Muscle layer of duodenum (tissue), 2 donors: ENCODE data around the gene CETP.

ENCODE experiments used
- H3K27ac ChIP-seq: one replicate; pipeline ENCODE4 v1.7.0; 2013; ENCODE audit warnings: mild to moderate bottlenecking, low read length
- H3K27me3 ChIP-seq: one replicate; pipeline ENCODE4 v1.7.0; 2013; ENCODE audit warnings: low read depth, mild to moderate bottlenecking, control low read depth, low read length
- H3K36me3 ChIP-seq, 2 donors: one replicate each; pipeline ENCODE4 v1.7.0; 2013; ENCODE audit warnings: low read length in 2 of 2, control low read depth in 1 of 2, mild to moderate bottlenecking in 1 of 2; ENCODE audit not compliant: insufficient read depth in 2 of 2, control insufficient read depth in 1 of 2
- H3K4me1 ChIP-seq, 2 donors: one replicate each; pipeline ENCODE4 v1.7.0; 2013; ENCODE audit warnings: low read length in 2 of 2, mild to moderate bottlenecking in 2 of 2, control low read depth in 1 of 2, moderate library complexity in 1 of 2; ENCODE audit not compliant: insufficient read depth in 2 of 2, control insufficient read depth in 1 of 2
- H3K4me3 ChIP-seq, 2 donors: one replicate each; pipeline ENCODE4 v1.7.0; 2013; ENCODE audit warnings: low read length in 2 of 2, low read depth in 1 of 2, mild to moderate bottlenecking in 1 of 2
- H3K9me3 ChIP-seq, 2 donors: one replicate each; pipeline ENCODE4 v1.7.0; 2013; ENCODE audit warnings: low read length in 2 of 2, control low read depth in 1 of 2, mild to moderate bottlenecking in 1 of 2; ENCODE audit not compliant: control insufficient read depth in 1 of 2
- donor health status: healthy.

The CETP gene

DNA sequence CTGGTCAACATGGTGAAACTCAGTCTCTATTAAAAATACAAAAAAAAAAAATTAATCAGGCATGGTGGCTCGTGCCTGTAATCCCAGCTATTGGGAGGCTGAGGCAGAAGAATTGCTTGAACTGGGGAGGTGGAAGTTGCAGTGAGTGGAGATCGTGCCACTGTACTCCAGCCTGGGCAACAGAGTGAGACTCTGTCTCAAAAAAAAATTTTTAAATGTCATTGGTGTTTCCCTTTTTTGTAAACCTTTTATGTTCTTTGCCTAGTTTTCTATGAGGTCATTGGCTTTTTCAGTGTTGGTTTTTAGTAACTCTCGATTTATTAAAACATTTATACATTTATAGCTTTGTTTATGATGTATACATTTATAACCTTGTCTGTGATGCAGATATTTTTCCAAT is 45.8 kb downstream of the CETP start:
- Histone ChIP-seq H3K9me3 (no peaks in the 10 kb centered on the region), H3K4me3 (no peak overlapping the region), H3K36me3 (peaks cover 0 to 7% of the 10 kb centered on the region in 2 donors), H3K27me3 (no peaks in the 10 kb centered on the region), H3K27ac (no peak overlapping the region), H3K4me1 (no peaks in the 10 kb centered on the region)

DNA sequence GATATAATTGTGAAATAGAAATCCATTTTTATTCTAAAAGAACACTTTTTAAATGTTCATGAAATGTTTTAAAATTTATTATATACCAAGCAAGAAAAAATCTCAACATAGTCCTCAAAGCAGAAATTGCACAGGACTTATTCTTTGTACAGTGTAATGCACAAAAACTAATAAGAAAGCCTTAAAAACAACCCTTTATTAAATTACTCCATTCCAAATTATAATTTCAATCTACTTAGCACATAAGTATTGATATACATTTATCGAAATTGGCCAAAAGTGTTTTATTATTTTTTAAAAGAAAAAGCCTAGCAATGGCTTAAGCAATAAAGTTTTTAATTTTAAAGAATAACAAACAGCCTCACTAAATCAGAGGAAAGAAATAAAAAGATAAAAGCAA is 46.7 kb downstream of the CETP start:
- Histone ChIP-seq H3K4me3 (no peak overlapping the region), H3K27me3 (no peaks in the 10 kb centered on the region), H3K9me3 (no peaks in the 10 kb centered on the region), H3K27ac (no peak overlapping the region), H3K36me3 (peaks cover 0 to 7% of the 10 kb centered on the region in 2 donors), H3K4me1 (no peaks in the 10 kb centered on the region)

DNA sequence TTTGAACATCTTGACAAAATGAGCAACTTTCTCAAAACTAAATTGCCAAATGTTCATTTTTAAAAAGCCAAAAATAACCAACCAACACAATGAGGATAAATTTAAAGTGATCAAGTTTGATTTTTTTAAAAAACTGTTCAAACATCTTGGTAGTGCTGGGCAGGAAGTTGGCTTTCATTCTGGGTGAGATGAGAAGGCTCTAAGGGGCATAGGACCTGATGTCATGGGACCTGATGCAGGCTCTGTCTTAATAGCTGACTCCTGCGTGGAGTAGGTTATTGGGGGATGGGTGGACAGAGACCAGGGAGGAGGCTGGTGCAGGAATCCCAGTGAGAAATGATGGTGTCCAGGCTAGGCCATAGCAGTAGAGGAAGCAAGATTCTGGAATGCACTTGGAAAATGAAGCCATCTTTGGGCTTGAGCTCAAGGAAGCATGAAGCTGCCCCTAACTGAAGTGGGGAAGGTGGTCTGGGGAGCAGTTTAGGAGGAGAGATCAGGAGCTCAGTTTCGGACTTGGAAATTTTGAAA is 48.0 kb downstream of the CETP start:
- Histone ChIP-seq H3K9me3 (no peaks in the 10 kb centered on the region), H3K4me1 (no peaks in the 10 kb centered on the region)

DNA sequence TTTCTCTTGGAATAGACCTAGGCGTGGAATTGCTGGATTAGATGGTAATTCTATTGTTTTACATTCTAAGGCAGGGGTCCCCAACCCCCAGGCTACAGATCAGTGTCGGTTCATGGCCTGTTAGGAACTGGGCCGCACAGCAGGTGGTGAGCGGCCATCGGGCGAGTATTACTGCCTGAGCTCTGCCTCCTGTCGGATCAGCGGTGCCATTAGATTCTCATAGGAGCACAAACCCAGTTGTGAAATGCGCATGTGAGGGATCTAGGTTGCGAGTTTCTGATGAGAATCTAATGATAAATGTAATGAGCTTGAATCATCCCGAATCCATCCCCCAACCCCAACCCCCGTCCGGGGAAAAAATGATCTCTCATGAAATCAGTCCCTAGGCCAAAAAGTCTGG is 50.6 kb downstream of the CETP start:
- Histone ChIP-seq H3K36me3 (peaks cover 2 to 5% of the 10 kb centered on the region in 2 donors), H3K27me3 (no peaks in the 10 kb centered on the region), H3K4me3 (no peak overlapping the region), H3K4me1 (no peaks in the 10 kb centered on the region), H3K27ac (no peak overlapping the region), H3K9me3 (no peaks in the 10 kb centered on the region)

More for the DNA sequence above, 48.0 kb downstream of the CETP start:
- Histone ChIP-seq H3K4me3 (no peak overlapping the region), H3K27ac (no peak overlapping the region), H3K27me3 (no peaks in the 10 kb centered on the region), H3K36me3 (peaks cover 0 to 2% of the 10 kb centered on the region in 2 donors)

DNA sequence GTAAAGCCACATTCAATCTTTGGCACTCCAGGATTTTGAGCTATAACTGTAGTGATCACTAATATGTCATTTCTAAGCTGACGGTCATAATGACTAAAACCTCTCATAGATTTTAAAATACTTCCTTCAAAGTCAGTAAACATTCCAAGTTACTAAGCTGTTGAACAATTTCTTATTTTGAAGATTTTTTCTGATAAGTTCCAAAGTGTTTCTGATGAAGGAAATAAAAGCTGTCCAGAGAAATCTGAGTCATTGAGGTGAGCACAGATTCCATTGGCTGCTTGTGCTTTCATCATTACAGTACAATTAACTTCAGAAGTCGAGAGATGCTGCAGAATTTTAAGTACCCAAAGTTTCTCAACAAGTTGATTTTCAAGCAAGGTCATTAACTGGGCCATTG is 51.5 kb downstream of the CETP start:
- Histone ChIP-seq H3K4me3 (no peak overlapping the region), H3K27me3 (no peaks in the 10 kb centered on the region), H3K9me3 (no peaks in the 10 kb centered on the region), H3K27ac (no peak overlapping the region), H3K4me1 (no peaks in the 10 kb centered on the region), H3K36me3 (peaks cover 10 to 13% of the 10 kb centered on the region in 2 donors)

DNA sequence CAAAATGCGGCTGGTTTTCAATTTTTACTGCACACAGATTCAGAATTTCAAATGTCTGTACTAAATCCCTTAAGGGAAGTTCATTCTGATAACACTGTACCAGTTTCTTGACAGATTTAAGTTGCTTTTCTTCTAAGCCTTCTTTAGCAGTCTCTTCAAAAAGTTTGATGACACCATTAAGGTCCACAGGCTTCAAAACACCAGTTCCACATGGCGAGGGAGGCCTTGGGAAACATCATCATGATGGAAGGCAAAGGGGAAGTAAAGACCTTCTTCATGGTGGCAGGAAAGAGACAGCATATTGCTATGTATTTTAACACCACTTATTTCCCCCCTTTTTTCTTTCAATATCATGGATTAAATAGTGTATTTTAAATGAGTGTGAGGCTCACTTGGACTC is 52.2 kb downstream of the CETP start:
- H3K4me1 ChIP-seq = no peaks in the 10 kb centered on the region
- H3K36me3 ChIP-seq = peaks cover 14 to 17% of the 10 kb centered on the region in 2 donors
- H3K9me3 ChIP-seq = no peaks in the 10 kb centered on the region
- no peak overlapping the region for H3K4me3 ChIP-seq
- peak overlapping the region; percentile 10 for H3K27ac ChIP-seq
- H3K27me3 ChIP-seq = no peaks in the 10 kb centered on the region

DNA sequence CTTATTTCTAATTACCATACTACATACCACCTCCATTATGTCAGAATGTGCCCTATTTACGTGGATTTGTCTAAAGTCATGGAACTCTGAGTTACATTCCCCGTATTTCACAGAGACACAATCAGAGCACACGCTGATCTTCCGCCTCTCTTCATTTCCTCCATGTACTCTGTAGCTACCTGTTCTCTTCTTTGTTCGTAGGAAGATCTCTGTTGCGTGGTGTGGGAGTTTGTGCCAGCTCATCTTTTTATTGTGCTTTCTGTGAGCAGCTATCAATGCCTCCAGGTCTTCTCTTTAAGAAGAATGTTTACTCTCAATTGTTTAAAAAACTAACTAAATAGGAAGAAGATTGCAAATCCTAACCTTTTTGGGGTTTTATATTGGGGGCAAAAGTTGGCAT is 54.6 kb downstream of the CETP start:
- Histone ChIP-seq H3K36me3 (peaks cover 30 to 34% of the 10 kb centered on the region in 2 donors), H3K27ac (no peak overlapping the region), H3K27me3 (no peaks in the 10 kb centered on the region), H3K4me1 (no peaks in the 10 kb centered on the region), H3K4me3 (no peak overlapping the region), H3K9me3 (no peaks in the 10 kb centered on the region)

DNA sequence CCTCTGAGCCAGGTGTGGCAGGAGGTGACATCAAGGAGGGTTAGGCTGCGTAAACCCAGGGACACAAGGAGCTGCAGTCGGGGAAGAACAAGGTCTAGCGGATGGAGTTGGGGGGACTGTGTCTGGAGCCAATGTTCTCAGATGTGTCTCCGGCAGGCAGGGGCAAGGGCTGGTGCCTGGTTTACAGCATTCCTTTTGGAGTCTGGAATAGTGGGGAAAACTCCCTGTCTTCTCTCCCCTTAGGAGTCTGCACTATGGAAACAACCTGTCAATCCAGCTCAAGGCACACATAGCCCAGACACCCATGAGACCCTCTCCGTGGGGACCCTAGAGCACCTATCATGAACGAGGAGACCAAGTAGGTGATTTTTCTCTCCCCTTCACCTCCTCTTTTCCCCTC is 55.1 kb downstream of the CETP start:
- Histone ChIP-seq H3K4me1 (no peaks in the 10 kb centered on the region), H3K9me3 (no peaks in the 10 kb centered on the region), H3K27ac (no peak overlapping the region), H3K4me3 (no peak overlapping the region), H3K27me3 (no peaks in the 10 kb centered on the region), H3K36me3 (peaks cover 36 to 39% of the 10 kb centered on the region in 2 donors)

DNA sequence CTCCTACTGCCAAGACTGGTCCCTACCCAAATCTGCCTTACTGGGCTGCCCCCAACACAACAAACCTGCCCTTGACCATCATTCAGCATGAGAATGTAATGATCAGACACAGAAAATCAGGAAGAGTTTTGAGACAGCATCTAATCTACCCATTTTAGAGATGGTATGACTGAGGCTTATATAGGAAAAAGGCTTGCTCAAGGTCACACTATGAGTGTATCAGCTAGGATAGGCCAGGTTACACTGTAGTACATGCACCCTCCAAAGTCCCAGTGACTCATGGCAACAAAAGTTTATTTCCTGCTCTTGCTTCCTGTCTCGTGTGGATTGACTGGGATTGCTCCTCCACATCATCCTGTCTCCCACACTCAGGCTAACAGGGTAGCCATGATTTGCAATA is 55.5 kb downstream of the CETP start:
- no peaks in the 10 kb centered on the region for H3K27me3 ChIP-seq
- H3K4me3 ChIP-seq = no peak overlapping the region
- H3K36me3 ChIP-seq = peaks cover 39 to 43% of the 10 kb centered on the region in 2 donors
- no peak overlapping the region for H3K27ac ChIP-seq
- no peaks in the 10 kb centered on the region for H3K9me3 ChIP-seq
- no peaks in the 10 kb centered on the region for H3K4me1 ChIP-seq

DNA sequence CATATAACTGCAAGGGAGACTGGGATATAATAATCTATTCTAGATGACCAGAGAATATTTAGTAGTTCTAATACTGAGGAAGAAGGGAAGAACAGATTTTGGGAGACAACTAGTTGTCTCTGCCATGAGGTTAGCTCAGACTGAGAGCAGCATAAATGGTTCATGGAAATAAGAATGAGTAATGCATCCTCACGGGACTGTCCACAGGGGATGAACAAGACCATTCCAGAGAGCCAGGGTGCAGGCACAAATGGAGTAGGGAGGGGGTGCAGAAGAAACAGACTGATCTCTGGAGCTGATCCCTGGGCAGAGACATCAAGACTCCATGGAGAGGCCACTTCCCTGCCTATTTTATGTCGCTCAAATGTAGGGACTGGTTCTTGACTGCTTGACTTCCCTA is 58.0 kb downstream of the CETP start:
- no peak overlapping the region for H3K27ac ChIP-seq
- no peaks in the 10 kb centered on the region for H3K4me1 ChIP-seq
- H3K27me3 ChIP-seq = no peaks in the 10 kb centered on the region
- peaks cover 39 to 56% of the 10 kb centered on the region in 2 donors for H3K36me3 ChIP-seq
- no peaks in the 10 kb centered on the region for H3K9me3 ChIP-seq
- no peak overlapping the region for H3K4me3 ChIP-seq

DNA sequence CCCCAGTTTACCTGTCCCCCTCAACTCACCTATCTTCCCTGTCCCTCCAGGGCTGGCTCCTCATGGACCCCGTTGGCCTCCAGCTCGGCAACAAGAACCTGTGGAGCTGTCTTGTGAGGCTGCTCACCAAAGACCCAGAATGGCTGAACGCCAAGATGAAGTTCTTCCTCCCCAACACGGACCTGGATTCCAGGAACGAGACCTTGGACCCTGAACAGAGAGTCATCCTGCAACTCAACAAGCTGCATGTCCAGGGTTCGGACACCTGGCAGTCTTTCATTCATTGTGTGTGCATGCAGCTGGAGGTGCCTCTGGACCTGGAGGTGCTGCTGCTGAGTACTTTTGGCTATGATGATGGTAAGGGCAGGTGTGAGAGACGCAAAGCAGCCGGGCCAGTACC is 58.9 kb downstream of the CETP start:
- no peaks in the 10 kb centered on the region for H3K27me3 ChIP-seq
- H3K9me3 ChIP-seq = no peaks in the 10 kb centered on the region
- H3K27ac ChIP-seq = no peak overlapping the region
- H3K4me1 ChIP-seq = no peaks in the 10 kb centered on the region
- no peak overlapping the region for H3K4me3 ChIP-seq
- peaks cover 39 to 56% of the 10 kb centered on the region in 2 donors for H3K36me3 ChIP-seq

DNA sequence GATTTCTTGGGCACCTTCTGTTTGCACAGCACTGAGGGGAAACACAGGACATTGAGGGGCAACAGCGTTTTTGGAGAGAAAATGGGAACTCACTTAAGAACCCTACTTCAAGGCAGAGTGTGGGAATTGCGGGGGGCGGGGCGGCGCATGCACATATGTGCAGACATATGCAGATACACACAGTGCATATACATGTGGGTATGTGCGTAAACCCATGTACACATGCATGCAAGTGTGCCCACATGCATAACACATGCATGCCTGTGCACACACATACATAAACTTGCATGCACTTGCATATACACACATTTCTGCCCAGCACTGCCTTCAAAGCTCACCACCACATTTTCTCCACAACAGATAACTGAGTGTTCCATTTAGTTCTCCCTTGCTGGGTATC is 60.0 kb downstream of the CETP start:
- Histone ChIP-seq H3K27me3 (no peaks in the 10 kb centered on the region), H3K27ac (no peak overlapping the region), H3K36me3 (peaks cover 39 to 56% of the 10 kb centered on the region in 2 donors), H3K4me3 (no peak overlapping the region), H3K4me1 (no peaks in the 10 kb centered on the region), H3K9me3 (no peaks in the 10 kb centered on the region)
